Natural killer cell (primary cell): ENCODE data around the gene LYPD5. TPM values are rescaled to one million over a fixed set of nuclear protein-coding genes. Genes with fewer than 3 reads are reported as not detected.
"Not testable (repeated sequence)": the region's sequence is repeated elsewhere in the genome, so short reads cannot be mapped to it uniquely, and the experiment has no call there.

ENCODE experiments used
- ATAC-seq, 3 donors: fragments of 150-1000 bp in 2 of 3; fragments of 200-7000 bp in 1 of 3; cut with Tn5 transposase; 1 replicate in 1 of 3; 2 replicates in 2 of 3; pipeline ENCODE4 v1.10.0; 2021; ENCODE audit warnings: mild to moderate bottlenecking in 2 of 3, moderate library complexity in 2 of 3
- DNase-seq, 2 donors: peaks; one replicate each; pipeline versions ENCODE4 v3.0.0 to v3.0.0-alpha.2; 2013 to 2021; ENCODE audit warnings: mixed read lengths in 1 of 2
- H3K27ac ChIP-seq: one replicate; pipeline ENCODE4 v1.5.1; 2013; ENCODE audit warnings: mild to moderate bottlenecking, low read length
- H3K27me3 ChIP-seq: one replicate; pipeline ENCODE4 v1.6.1; 2013; ENCODE audit warnings: low read length; ENCODE audit not compliant: control insufficient read depth, insufficient read depth
- H3K36me3 ChIP-seq: one replicate; pipeline ENCODE4 v1.6.1; 2013; ENCODE audit warnings: low read length; ENCODE audit not compliant: control insufficient read depth, insufficient read depth
- H3K4me1 ChIP-seq: one replicate; pipeline ENCODE4 v1.6.1; 2013; ENCODE audit warnings: low read length; ENCODE audit not compliant: control insufficient read depth, insufficient read depth
- H3K4me3 ChIP-seq: one replicate; pipeline ENCODE4 v1.5.1; 2013; ENCODE audit warnings: low read length
- H3K9me3 ChIP-seq: one replicate; pipeline ENCODE4 v1.6.1; 2013; ENCODE audit warnings: low read length; ENCODE audit not compliant: control insufficient read depth, insufficient read depth
- H3K27ac Mint-ChIP-seq, 2 donors: one replicate each; pipeline ENCODE4 v1.8.0; 2022; ENCODE audit warnings: mild to moderate bottlenecking in 2 of 2, mixed read lengths in 2 of 2, moderate library complexity in 1 of 2
- H3K27me3 Mint-ChIP-seq, 2 donors: one replicate each; pipeline ENCODE4 v1.8.0; 2022; ENCODE audit warnings: low read depth in 2 of 2, mixed read lengths in 2 of 2
- H3K36me3 Mint-ChIP-seq: one replicate; pipeline ENCODE4 v1.8.0; 2022; ENCODE audit warnings: mixed read lengths
- H3K4me1 Mint-ChIP-seq, 2 donors: one replicate each; pipeline ENCODE4 v1.8.0; 2022; ENCODE audit warnings: mixed read lengths in 2 of 2
- H3K4me3 Mint-ChIP-seq: one replicate; pipeline ENCODE4 v1.8.0; 2022; ENCODE audit warnings: mild to moderate bottlenecking, moderate library complexity, mixed read lengths
- H3K9me3 Mint-ChIP-seq, 2 donors: one replicate each; pipeline ENCODE4 v1.8.0; 2022; ENCODE audit warnings: mixed read lengths in 2 of 2
- CTCF ChIP-seq: fragments of 200-600 bp; IDR thresholded peaks from one replicate; pipeline ENCODE4 v1.8.0; 2022; ENCODE audit warnings: antibody characterized with exemption
- WGBS: methylation state at CpG from one replicate; pipeline ENCODE4 v1.1.7; 2013; ENCODE audit warnings: missing lambda C conversion rate; ENCODE audit not compliant: insufficient coverage; 5-methylcytosine and 5-hydroxymethylcytosine counted together
- intact Hi-C: fragments of 100-400 bp; cut with micrococcal nuclease; formaldehyde crosslinking; loops from one replicate; pipeline ENCODE4 v1.14.2; 2022
- total RNA-seq, 4 donors: library from RNA; stranded (reverse); fragments of 120-200 nt in 1 of 4; gene quantifications; one replicate each; pipeline versions ENCODE4 v1.2.3 to v1.2.4, GENCODE V29; 2013 to 2022

LYPD5 gene
- total RNA-seq, 3 donors from 2014 or later (not counting 1 experiment from before 2014, with no cell fraction given), result not detected

GRCh38 chr19:43777163-43777695 lies 25.0 kb downstream of the LYPD5 start:
- 9% methylated on average over 4 of the region's 4 CpGs for WGBS
- intact Hi-C loops, result no loop called here
- no peak overlapping the region for H3K27ac Mint-ChIP-seq
- Histone ChIP-seq H3K4me3 (no peak overlapping the region), H3K36me3 (no peaks in the 10 kb centered on the region), H3K4me1 (peaks cover 40% of the 10 kb centered on the region), H3K9me3 (no peaks in the 10 kb centered on the region), H3K27me3 (no peaks in the 10 kb centered on the region), H3K27ac (no peak overlapping the region)
- H3K27me3 Mint-ChIP-seq, result peaks cover 24 to 35% of the 10 kb centered on the region in 2 donors
- no peak for TF ChIP-seq CTCF
- DNase-seq, result peak in 1 of 2 donors; percentile 65
- peaks cover 0 to 23% of the 10 kb centered on the region in 2 donors for H3K4me1 Mint-ChIP-seq
- ATAC-seq, result peak in 1 of 3 donors; percentile 32
- H3K9me3 Mint-ChIP-seq, result no peaks in the 10 kb centered on the region
- no peaks in the 10 kb centered on the region for H3K36me3 Mint-ChIP-seq
- H3K4me3 Mint-ChIP-seq, result no peak overlapping the region

- H3K9me3 ChIP-seq, result no peaks in the 10 kb centered on the region
- H3K27ac ChIP-seq, result no peak overlapping the region
- no peak overlapping the region for H3K4me3 ChIP-seq
- Mint-ChIP-seq H3K36me3 (no peaks in the 10 kb centered on the region), H3K4me1 (peaks cover 0 to 20% of the 10 kb centered on the region in 2 donors), H3K4me3 (no peak overlapping the region), H3K27ac (no peak overlapping the region), H3K27me3 (peaks cover 14 to 30% of the 10 kb centered on the region in 2 donors), H3K9me3 (no peaks in the 10 kb centered on the region)
- WGBS, result 74% methylated on average over 11 of the region's 11 CpGs
- ATAC-seq (no peak), DNase-seq (no peak)
- intact Hi-C loops, result no loop called here
- no peaks in the 10 kb centered on the region for H3K36me3 ChIP-seq
- no peak for TF ChIP-seq CTCF
- H3K27me3 ChIP-seq, result no peaks in the 10 kb centered on the region
- H3K4me1 ChIP-seq, result peaks cover 40% of the 10 kb centered on the region
Measured at GRCh38 chr19:43776286-43776685, 26.0 kb downstream of the LYPD5 start.

- DNase-seq, result no peak
- Mint-ChIP-seq H3K27me3 (peaks cover 9 to 27% of the 10 kb centered on the region in 2 donors), H3K36me3 (no peaks in the 10 kb centered on the region), H3K27ac (no peak overlapping the region), H3K4me1 (peaks cover 0 to 17% of the 10 kb centered on the region in 2 donors), H3K4me3 (no peak overlapping the region), H3K9me3 (no peaks in the 10 kb centered on the region)
- H3K4me3 ChIP-seq, result no peak overlapping the region
- TF ChIP-seq CTCF, result no peak
- no peaks in the 10 kb centered on the region for H3K27me3 ChIP-seq
- no peak for ATAC-seq
- no peaks in the 10 kb centered on the region for H3K9me3 ChIP-seq
- H3K4me1 ChIP-seq, result peaks cover 32% of the 10 kb centered on the region
- H3K27ac ChIP-seq, result no peak overlapping the region
- intact Hi-C loops, result no loop called here
- H3K36me3 ChIP-seq, result no peaks in the 10 kb centered on the region
- WGBS, result 94% methylated on average over 6 of the region's 7 CpGs
Measured at GRCh38 chr19:43775299-43775890, 26.9 kb downstream of the LYPD5 start.

- intact Hi-C loops, result not testable (repeated sequence)
Measured at GRCh38 chr19:43774940-43775258, 27.3 kb downstream of the LYPD5 start.

More at GRCh38 chr19:43774940-43775258, 27.3 kb downstream of the LYPD5 start:
- H3K36me3 Mint-ChIP-seq, H3K27me3 ChIP-seq, H3K4me3 Mint-ChIP-seq, DNase-seq, ATAC-seq, H3K27ac Mint-ChIP-seq, H3K9me3 ChIP-seq, H3K27ac ChIP-seq, H3K4me3 ChIP-seq, H3K36me3 ChIP-seq, H3K9me3 Mint-ChIP-seq: not testable (repeated sequence)
- Mint-ChIP-seq H3K4me1 (peaks cover 0 to 17% of the 10 kb centered on the region in 2 donors), H3K27me3 (peaks cover 9 to 30% of the 10 kb centered on the region in 2 donors)
- peaks cover 32% of the 10 kb centered on the region for H3K4me1 ChIP-seq
- WGBS, result 97% methylated on average over 11 of the region's 11 CpGs
